Endothelial cell of umbilical vein (primary cell): ENCODE measurements around the gene NR3C2. TPM values are rescaled to one million over a fixed set of nuclear protein-coding genes. Genes with fewer than 3 reads are reported as not detected.

ENCODE experiments used
- BruUV-seq: library from RNA; stranded (reverse); fragments of 400-500 nt; replicated peaks from 2 replicates; lab custom pipeline; 2021; lab: Mats Ljungman, UMichigan
- CTCF ChIA-PET: fragments of 300-600, 350-600 bp; sonication (Branson Sonifier 250); formaldehyde crosslinking; loops from one replicate; lab custom pipeline; 2021; ENCODE audit warnings: antibody characterized with exemption, inconsistent platforms; lab: Charles Lee
- POLR2A ChIA-PET: fragments of 300-600, 350-600 bp; sonication (Branson Sonifier 250); formaldehyde crosslinking; loops from one replicate; lab custom pipeline; 2021; ENCODE audit warnings: antibody characterized with exemption, inconsistent platforms; lab: Charles Lee
- DNase-seq: peaks from one replicate; pipeline ENCODE4 v3.0.0-alpha.2; 2011; ENCODE audit warnings: low read depth, low spot score
- FAIRE-seq: peaks from 2 replicates; lab custom pipeline; 2011; peaks lifted over from hg19 to GRCh38; lab: Jason Lieb, UNC
- H2AFZ ChIP-seq: 2 replicates; pipeline ENCODE4 v1.6.0; 2012; ENCODE audit warnings: low read depth, low read length, control low read depth, inconsistent platforms
- H3K27ac ChIP-seq: 2 replicates; pipeline ENCODE4 v1.5.1; 2011; ENCODE audit warnings: low read depth, mild to moderate bottlenecking, control low read depth, low read length, moderate library complexity; ENCODE audit not compliant: insufficient read depth
- H3K27me3 ChIP-seq, 2 experiments: 2 replicates each; pipeline versions ENCODE4 v1.6.0 to v1.6.1; 2011; ENCODE audit warnings: low read length in 2 of 2, mixed read lengths in 1 of 2; ENCODE audit not compliant: control insufficient read depth in 2 of 2, insufficient read depth in 2 of 2
- H3K36me3 ChIP-seq, 2 experiments: 2 replicates in 1 of 2; 3 replicates in 1 of 2; pipeline ENCODE4 v1.5.1; 2011; ENCODE audit warnings: low read length in 2 of 2, mild to moderate bottlenecking in 1 of 2, moderate library complexity in 1 of 2; ENCODE audit not compliant: control insufficient read depth in 2 of 2, insufficient read depth in 2 of 2; ENCODE audit errors: extremely low read depth in 1 of 2
- H3K4me1 ChIP-seq: 3 replicates; pipeline ENCODE4 v1.5.1; 2011; ENCODE audit warnings: mild to moderate bottlenecking, low read length; ENCODE audit not compliant: control insufficient read depth, insufficient read depth; ENCODE audit errors: extremely low read depth
- H3K4me2 ChIP-seq: 2 replicates; pipeline ENCODE4 v1.6.1; 2011; ENCODE audit warnings: low read length, control low read depth, mixed read lengths; ENCODE audit not compliant: insufficient read depth
- H3K4me3 ChIP-seq, 3 experiments: fragments of 200-600 bp in 1 of 3; sonication (generic), shearing (Covaris generic) in 1 of 3; replicated peaks in 1 of 3; 2 replicates each; pipeline ENCODE4 v1.5.1; 2011 to 2016; ENCODE audit warnings: control low read depth in 3 of 3, low read length in 3 of 3, mild to moderate bottlenecking in 2 of 3, inconsistent platforms in 1 of 3, low read depth in 1 of 3, moderate library complexity in 1 of 3; ENCODE audit not compliant: insufficient read depth in 1 of 3
- H3K79me2 ChIP-seq: 2 replicates; pipeline ENCODE4 v1.6.0; 2012; ENCODE audit warnings: low read length, inconsistent platforms; ENCODE audit not compliant: control insufficient read depth, insufficient read depth
- H3K9ac ChIP-seq: replicated peaks from 2 replicates; pipeline ENCODE3; 2011; ENCODE audit warnings: low read length, control low read depth; ENCODE audit not compliant: insufficient read depth; ENCODE audit errors: extremely low read depth
- H3K9me1 ChIP-seq: replicated peaks from 3 replicates; pipeline ENCODE4 v1.6.0; 2011; ENCODE audit warnings: mild to moderate bottlenecking, low read length; ENCODE audit not compliant: control insufficient read depth, insufficient read depth; ENCODE audit errors: extremely low read depth
- H3K9me3 ChIP-seq: replicated peaks from 2 replicates; pipeline ENCODE4 v1.5.1; 2012; ENCODE audit warnings: low read length, inconsistent platforms; ENCODE audit not compliant: control insufficient read depth, insufficient read depth
- H4K20me1 ChIP-seq: replicated peaks from 2 replicates; pipeline ENCODE3; 2011; ENCODE audit warnings: mild to moderate bottlenecking, low read length; ENCODE audit not compliant: control insufficient read depth, insufficient read depth; ENCODE audit errors: extremely low read depth
- CTCF ChIP-seq, 2 donors: IDR thresholded peaks; 1 replicate in 1 of 2; 2 replicates in 1 of 2; pipeline ENCODE4 v1.5.1; 2011; ENCODE audit warnings: low read length in 2 of 2, mild to moderate bottlenecking in 2 of 2, moderate library complexity in 2 of 2, control low read depth in 1 of 2, inconsistent platforms in 1 of 2, low read depth in 1 of 2; ENCODE audit not compliant: insufficient read depth in 1 of 2; ENCODE audit errors: extremely low read depth in 1 of 2
- FOS ChIP-seq: IDR thresholded peaks from 2 replicates; pipeline ENCODE4 v1.6.1; 2011; ENCODE audit warnings: mild to moderate bottlenecking, low read length, moderate library complexity, borderline replicate concordance; ENCODE audit not compliant: insufficient read depth
- GATA2 ChIP-seq: IDR thresholded peaks from 2 replicates; pipeline ENCODE4 v1.7.0; 2011; ENCODE audit warnings: low read depth, mild to moderate bottlenecking, moderate library complexity, mixed read lengths, low read length; ENCODE audit not compliant: insufficient read length, insufficient read depth
- JUN ChIP-seq: IDR thresholded peaks from 2 replicates; pipeline ENCODE4 v1.6.1; 2011; ENCODE audit warnings: borderline replicate concordance, low read depth; ENCODE audit not compliant: insufficient read length, insufficient read depth
- MYC ChIP-seq: IDR thresholded peaks from one replicate; pipeline ENCODE4 v1.6.1; 2011; ENCODE audit warnings: mild to moderate bottlenecking, low read depth, low read length
- POLR2A ChIP-seq: IDR thresholded peaks from 2 replicates; pipeline ENCODE4 v1.6.1; 2012; ENCODE audit warnings: low read depth, mild to moderate bottlenecking, control low read depth, low read length
- dilution Hi-C: fragments of 300-500 bp; cut with MboI; formaldehyde crosslinking; loops from one replicate; pipeline ENCODE4 v1.15.0; 2019; ENCODE audit warnings: low sequenced_read_pairs; ENCODE audit not compliant: extremely low pct_ligation_motif_present
- intact Hi-C: fragments of 100-400 bp; cut with micrococcal nuclease; formaldehyde crosslinking; loops from one replicate; pipeline ENCODE4 v1.10.0; 2022
- polyA plus RNA-seq, 4 experiments: library from polyadenylated mRNA; depleted of rRNA in 3 of 4; stranded (reverse) in 3 of 4; unstranded in 1 of 4; fragments of >200 nt; gene quantifications; 2 replicates each; pipeline versions ENCODE4 v1.2.1 to v1.2.3, GENCODE V29; 2011 to 2012; ENCODE audit warnings: missing spikeins in 1 of 4
- total RNA-seq: library from RNA; stranded (reverse); gene quantifications from 2 replicates; pipeline ENCODE4 v1.2.3, GENCODE V29; 2021
- TF ChIP-seq, protein P1 (sequence below): IDR thresholded peaks from 2 replicates; pipeline ENCODE4 v1.6.1; 2011; ENCODE audit not compliant: insufficient read depth, insufficient read length

Gene NR3C2
- total and polyA plus RNA-seq, 2 donors (not counting 3 experiments of a cell fraction or from before 2014, with no cell fraction given), result 4.8 to 16.4 TPM

GRCh38 chr4:148248824-148249223 is 193.4 kb downstream of the NR3C2 start:
- dilution Hi-C loops, result no loop called here
- no peaks in the 10 kb centered on the region for H3K79me2 ChIP-seq
- no peaks in the 10 kb centered on the region for H4K20me1 ChIP-seq
- no peaks in the 10 kb centered on the region for H3K4me1 ChIP-seq
- no TSS peak for BruUV-seq
- no peak overlapping the region for H2AFZ ChIP-seq
- H3K27ac ChIP-seq, result no peak overlapping the region
- intact Hi-C loops, result no loop called here
- no peak for FAIRE-seq
- no peaks in the 10 kb centered on the region for H3K27me3 ChIP-seq
- H3K9me1 ChIP-seq, result no peaks in the 10 kb centered on the region
- H3K4me3 ChIP-seq, result no peak overlapping the region
- no peak for DNase-seq
- no peaks in the 10 kb centered on the region for H3K36me3 ChIP-seq
- POLR2A ChIA-PET, result no interaction called here
- TF ChIP-seq GATA2 (no peak), CTCF (IDR thresholded peaks at IDR 0.05; ENCODE audit: extremely low read depth in 1 of 2, insufficient read depth in 1 of 2, low read depth in 1 of 2, low read length in 2 of 2) (no peak), JUN (no peak), POLR2A (no peak), MYC (no peak), FOS (no peak)
- TF ChIP-seq, protein P1, sequence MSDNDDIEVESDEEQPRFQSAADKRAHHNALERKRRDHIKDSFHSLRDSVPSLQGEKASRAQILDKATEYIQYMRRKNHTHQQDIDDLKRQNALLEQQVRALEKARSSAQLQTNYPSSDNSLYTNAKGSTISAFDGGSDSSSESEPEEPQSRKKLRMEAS, result no peak
- H3K4me2 ChIP-seq, result no peak overlapping the region
- no peaks in the 10 kb centered on the region for H3K9me3 ChIP-seq
- H3K9ac ChIP-seq, result no peak overlapping the region
- CTCF ChIA-PET, result no interaction called here
